ENCODE measurements around the gene INHBB. TPM values are rescaled to one million over a fixed set of nuclear protein-coding genes. Genes with fewer than 3 reads are reported as not detected.

Gene INHBB
- total RNA-seq, 1 experiment from 2014 or later, result 0.27 TPM

- Histone ChIP-seq H3K4me2 (ENCODE audit: low read length) (no peak overlapping the region), H3K27ac (ENCODE audit: low read depth, low read length) (no peak overlapping the region), H3K36me3 (ENCODE audit: control insufficient read depth in 1 of 2, insufficient read depth in 2 of 2, low read length in 2 of 2) (no peaks in the 10 kb centered on the region), H2AFZ (ENCODE audit: low read depth, low read length, poor library complexity, severe bottlenecking) (no peak overlapping the region), H3K4me1 (ENCODE audit: control insufficient read depth in 1 of 2, insufficient read depth in 2 of 2, low read length in 2 of 2) (peaks cover 0 to 6% of the 10 kb centered on the region in 2 experiments; a peak in 1 of 4 replicates), H3K9ac (ENCODE audit: low read length) (no peak overlapping the region), H3K79me2 (ENCODE audit: insufficient read depth, low read length) (no peaks in the 10 kb centered on the region), H3K9me2 (ENCODE audit: insufficient read depth) (no peaks in the 10 kb centered on the region), H3K4me3 (replicated peaks in 1 of 2; ENCODE audit: low read depth in 1 of 2, low read length in 2 of 2) (no peak overlapping the region), H4K20me1 (ENCODE audit: insufficient read depth) (no peaks in the 10 kb centered on the region), H3K9me3 (ENCODE audit: control insufficient read depth in 1 of 2, insufficient read depth in 1 of 2, low read depth in 1 of 2, low read length in 2 of 2) (no peaks in the 10 kb centered on the region), H3K27me3 (ENCODE audit: insufficient read depth, low read length) (no peaks in the 10 kb centered on the region)
- CTCF ChIA-PET, result no interaction called here
- POLR2A ChIA-PET, result no interaction called here
- BruUV-seq (replicated peaks), result no TSS peak
- DNase-seq (ENCODE audit: low read depth, low spot score) (no peak), ATAC-seq (no peak)
- intact Hi-C loops (cut with micrococcal nuclease), result no loop called here
- RAD21 ChIA-PET (ENCODE audit: low non-redundant PET in 1 of 2, low total read pairs in 2 of 2, uncharacterized antibody in 2 of 2, unreplicated experiment in 2 of 2), result no interaction called here
- no peak for TF ChIP-seq RAD21 (IDR thresholded peaks at IDR 0.05; ENCODE audit: low read depth)
- TF ChIP-seq YY1 (IDR thresholded peaks at IDR 0.05; ENCODE audit: extremely low read depth, insufficient replicate concordance, low read depth, low read length), result no peak
- TF ChIP-seq EZH2 (IDR thresholded peaks at IDR 0.05), result no peak
- TF ChIP-seq SRF (IDR thresholded peaks at IDR 0.05; ENCODE audit: low read depth), result no peak
- no peak for TF ChIP-seq MAX (IDR thresholded peaks at IDR 0.05)
- no peak for TF ChIP-seq ELF1 (IDR thresholded peaks at IDR 0.05; ENCODE audit: borderline replicate concordance, low read depth)
- TF ChIP-seq ZNF274 (IDR thresholded peaks at IDR 0.05; ENCODE audit: low read depth, low read length), result no peak
- TF ChIP-seq FOSL1 (IDR thresholded peaks at IDR 0.05; ENCODE audit: low read depth), result no peak
- TF ChIP-seq JUND (IDR thresholded peaks at IDR 0.05), result no peak
- no peak for TF ChIP-seq CEBPB (IDR thresholded peaks at IDR 0.05; ENCODE audit: low read depth)
- TF ChIP-seq CTCF (IDR thresholded peaks at IDR 0.05 in 2 of 3, conservative IDR thresholded peaks at IDR 0.05 in 1 of 3; ENCODE audit: borderline replicate concordance in 1 of 3, insufficient read depth in 1 of 3, low read depth in 2 of 3, low read length in 2 of 3), result no peak
- TF ChIP-seq EGR1 (IDR thresholded peaks at IDR 0.05; ENCODE audit: low read depth), result no peak
- no peak for TF ChIP-seq EZH2phosphoT487 (IDR thresholded peaks at IDR 0.05; ENCODE audit: borderline replicate concordance)
- TF ChIP-seq SIN3A (IDR thresholded peaks at IDR 0.05; ENCODE audit: low read depth), result no peak
- no peak for TF ChIP-seq POLR2AphosphoS5 (IDR thresholded peaks at IDR 0.05; ENCODE audit: low read depth, low read length)
- no peak for TF ChIP-seq SP1 (IDR thresholded peaks at IDR 0.05; ENCODE audit: low read depth)
- no peak for TF ChIP-seq ZFX (IDR thresholded peaks at IDR 0.05)
- no peak for TF ChIP-seq POLR2A (IDR thresholded peaks at IDR 0.05; ENCODE audit: borderline replicate concordance, extremely low read depth, insufficient read depth, insufficient read length)
- TF ChIP-seq ATF3 (IDR thresholded peaks at IDR 0.05), result no peak
Measured at GRCh38 chr2:120308038-120308910, 37.7 kb upstream of the INHBB start.

Measured in HCT116 (cell line).